GM19351 (cell line): ENCODE measurements around the gene RALGPS2.
A peak's percentile ranks its signal among the peaks of the same experiment; 100 is the strongest.

Experiments used
- ATAC-seq: cut with Tn5 transposase; IDR thresholded peaks from one replicate; pipeline ENCODE4 v1.9.1; 2021; ENCODE audit warnings: mild to moderate bottlenecking, moderate library complexity; ENCODE audit not compliant: unreplicated experiment

Gene RALGPS2

DNA sequence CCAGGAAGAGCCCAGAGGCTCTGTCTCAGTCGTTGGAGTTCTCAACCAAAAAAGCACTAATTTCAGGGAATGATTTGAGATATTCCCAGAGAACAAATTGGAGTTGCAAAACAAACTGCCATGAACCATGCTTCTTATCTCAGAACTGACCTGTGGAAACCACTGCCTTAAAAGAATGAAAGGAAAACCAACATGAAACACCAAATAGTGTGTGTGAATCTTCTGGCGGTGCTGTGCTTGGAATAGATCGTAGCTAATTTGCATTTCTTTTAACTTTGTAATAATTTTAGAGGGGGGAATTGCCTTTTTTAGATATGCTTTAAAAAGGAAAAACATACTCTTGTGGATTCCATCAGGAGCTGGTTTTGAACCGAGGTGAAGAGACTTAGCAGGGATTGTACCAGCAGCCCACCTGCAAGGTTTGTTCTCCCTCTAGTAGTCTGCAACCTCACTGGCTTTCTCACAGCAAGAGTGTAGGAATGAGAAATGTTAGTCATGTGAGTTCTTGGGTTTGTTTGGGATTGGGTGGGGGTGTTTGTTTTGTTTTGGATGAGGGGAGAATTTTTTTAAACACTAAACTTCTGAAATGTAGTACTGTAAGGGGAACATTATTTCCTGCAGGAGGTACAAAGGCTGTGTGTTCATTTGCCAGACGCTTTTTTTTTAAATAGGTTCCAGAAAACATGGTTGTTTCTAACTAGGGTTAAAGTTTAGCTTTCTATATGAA, 191.6 kb downstream of the RALGPS2 start:
- no peak for ATAC-seq

DNA sequence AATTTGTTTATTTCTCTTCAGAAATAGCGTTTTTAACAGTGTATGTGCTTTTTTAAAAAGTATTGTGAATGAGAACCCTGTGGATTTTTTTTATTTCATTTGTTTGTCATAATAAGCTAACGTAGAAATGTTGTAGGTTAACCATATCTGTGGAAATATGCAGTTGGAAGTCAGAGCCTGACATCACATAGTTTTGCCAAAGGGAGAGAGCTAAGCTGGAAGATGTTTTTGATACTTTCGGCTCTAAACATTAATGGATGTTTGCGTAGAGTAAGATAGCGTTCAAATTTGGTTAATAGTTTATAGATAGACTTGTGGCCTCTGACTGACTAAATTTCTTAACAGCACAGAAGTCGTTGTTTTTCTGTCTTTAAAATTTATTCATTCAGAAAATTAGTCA, 193.3 kb downstream of the RALGPS2 start:
- ATAC-seq = no peak

DNA sequence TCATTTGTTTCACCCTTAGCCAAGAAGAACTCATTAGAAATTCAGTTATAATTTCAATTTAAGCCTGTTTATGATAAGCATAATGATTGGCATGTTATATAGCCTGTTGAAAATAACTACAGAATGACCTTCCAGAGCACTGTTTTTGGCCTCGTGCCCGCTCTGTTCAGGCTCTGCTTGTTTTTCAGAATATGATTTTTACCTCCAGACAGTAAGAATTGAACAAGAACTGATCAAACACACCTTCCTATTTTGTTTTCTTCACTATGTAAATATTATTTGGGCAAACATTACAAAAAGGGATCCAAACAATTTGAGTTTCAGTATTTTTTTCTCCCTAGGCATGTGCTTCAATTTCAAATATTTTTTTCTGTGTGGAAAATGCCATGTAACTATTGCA, 193.9 kb downstream of the RALGPS2 start:
- no peak for ATAC-seq

GRCh38 chr1:178919581-178919980, 194.5 kb downstream of the RALGPS2 start:
- ATAC-seq = no peak

DNA sequence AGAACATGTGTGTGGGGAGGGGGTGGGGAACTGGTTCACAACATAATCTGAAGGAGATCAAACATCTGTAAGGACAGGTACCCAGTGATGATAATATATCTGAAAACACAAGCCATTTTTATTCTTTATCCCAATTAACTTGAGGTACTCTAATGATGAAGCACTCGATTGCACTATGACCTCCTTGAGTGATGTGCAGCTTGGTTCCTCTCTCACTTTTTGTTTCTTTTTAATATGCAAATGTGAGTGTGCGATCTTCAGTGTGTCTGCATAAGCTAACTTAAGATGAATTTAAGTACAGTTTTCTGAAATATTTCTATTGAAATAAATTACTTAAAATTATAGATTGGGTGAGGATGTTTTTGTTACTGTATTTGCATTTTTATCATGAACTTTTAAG, 196.5 kb downstream of the RALGPS2 start:
- peak; percentile 84 for ATAC-seq

- ATAC-seq = no peak
These were observed 198.5 kb downstream of the RALGPS2 start for GRCh38 chr1:178923512-178923911.

DNA sequence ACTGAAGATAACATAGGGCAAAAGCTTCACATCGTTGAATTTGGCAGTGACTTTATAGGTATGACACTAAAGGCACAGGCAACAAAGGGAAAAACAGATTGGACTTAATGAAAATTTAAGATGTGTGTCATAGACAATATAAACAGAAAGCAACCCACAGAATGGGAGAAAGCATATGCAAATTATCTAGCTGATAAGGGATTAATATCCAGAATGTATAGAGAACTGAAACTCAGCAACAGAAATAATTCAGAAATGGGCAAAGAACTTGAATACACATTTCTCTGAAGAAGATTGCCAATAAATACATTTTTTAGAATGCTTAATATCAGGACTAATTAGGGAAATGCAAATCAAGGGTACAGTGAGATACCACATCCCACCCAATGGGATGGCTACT, 201.0 kb downstream of the RALGPS2 start:
- no peak for ATAC-seq

DNA sequence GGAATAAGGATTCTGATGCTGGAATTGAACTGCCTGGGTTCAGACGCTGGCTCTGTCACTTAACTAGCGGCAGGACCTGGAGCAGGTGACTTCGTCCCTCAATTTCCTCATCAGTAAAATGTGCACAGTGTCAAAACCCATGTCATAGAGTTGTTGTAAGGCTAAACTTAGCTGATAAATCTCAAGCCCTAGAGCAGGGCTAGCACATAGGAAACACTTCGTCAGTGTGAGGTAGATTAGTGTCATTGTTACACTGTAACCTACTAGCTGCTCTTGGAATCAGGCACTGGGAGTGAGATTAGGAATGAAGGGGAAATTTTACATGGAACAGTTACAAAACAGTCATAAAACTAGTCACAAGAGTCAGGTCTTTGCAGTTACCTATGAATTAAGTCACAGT, 202.0 kb downstream of the RALGPS2 start:
- no peak for ATAC-seq

DNA sequence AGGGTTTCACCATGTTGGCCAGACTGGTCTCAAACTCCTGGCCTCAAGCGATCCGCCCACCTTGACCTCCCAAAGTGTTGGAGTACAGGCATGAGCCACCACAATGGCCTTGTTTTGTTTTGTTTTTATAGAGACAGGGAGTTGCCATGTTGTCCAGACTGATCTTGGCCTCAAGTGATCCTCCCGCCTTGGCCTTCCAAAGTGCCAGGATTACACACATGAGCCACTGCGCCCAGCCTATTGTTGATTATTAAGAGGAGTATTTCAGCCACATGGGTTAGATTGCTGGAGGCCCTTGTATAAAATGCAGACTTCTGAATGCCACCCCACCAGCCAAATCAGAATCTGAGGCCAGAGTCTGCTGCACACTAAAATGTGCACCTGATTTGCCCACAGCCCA, 203.0 kb downstream of the RALGPS2 start:
- no peak for ATAC-seq

GRCh38 chr1:178928976-178929375, 203.9 kb downstream of the RALGPS2 start:
- ATAC-seq = no peak

DNA sequence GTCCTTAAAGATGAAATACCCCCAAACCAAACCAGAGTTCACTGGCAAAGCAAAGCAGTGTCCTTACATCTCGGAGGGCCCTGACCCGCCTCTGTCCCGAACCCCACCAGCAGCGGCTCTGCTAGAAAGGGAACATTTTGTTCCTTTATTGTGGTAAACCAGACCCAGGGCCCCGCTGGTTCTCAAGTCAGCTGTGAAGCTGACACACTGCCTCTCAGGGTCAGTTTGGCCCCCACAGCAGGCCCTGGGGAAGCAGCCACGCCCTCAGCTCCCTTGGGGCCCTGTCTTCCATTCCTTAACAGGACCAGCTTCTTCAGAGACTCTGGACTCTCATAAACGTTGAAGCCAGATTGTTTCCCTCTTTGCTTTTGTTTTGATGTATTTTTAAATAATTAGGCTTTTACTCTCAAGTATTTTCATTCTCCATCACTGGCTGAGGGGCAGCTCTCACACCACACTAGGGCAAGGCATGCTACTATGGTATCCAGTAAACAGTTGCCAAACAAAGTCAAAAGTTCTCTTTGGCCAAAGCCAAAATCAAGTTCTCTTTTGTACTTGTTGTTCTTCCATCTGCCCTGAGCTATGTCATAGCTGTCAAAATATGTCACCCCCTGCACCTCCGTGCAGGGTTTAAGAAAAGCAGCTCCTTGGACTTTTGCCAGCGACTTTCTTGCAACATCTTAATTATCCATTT, 207.0 kb downstream of the RALGPS2 start:
- no peak for ATAC-seq

DNA sequence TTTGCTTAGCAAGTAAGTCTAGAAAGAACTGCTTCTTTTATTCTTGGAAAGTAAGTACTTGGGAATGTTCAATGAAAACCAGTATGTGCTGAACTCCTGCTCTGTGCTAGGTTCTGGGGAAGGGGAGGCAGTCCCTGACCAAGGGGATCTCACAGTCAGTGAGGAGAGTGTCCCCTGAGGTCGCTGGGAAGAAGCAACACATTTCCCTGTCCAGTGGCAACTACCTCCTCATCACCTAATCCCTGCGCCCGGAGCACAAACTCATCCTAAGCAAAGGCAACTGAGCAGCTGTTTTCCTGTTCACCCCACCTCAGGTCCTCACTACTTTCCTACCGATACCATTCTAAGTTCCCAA, 207.5 kb downstream of the RALGPS2 start:
- ATAC-seq = no peak

- no peak for ATAC-seq
These were observed 208.1 kb downstream of the RALGPS2 start for GRCh38 chr1:178933105-178933561.

DNA sequence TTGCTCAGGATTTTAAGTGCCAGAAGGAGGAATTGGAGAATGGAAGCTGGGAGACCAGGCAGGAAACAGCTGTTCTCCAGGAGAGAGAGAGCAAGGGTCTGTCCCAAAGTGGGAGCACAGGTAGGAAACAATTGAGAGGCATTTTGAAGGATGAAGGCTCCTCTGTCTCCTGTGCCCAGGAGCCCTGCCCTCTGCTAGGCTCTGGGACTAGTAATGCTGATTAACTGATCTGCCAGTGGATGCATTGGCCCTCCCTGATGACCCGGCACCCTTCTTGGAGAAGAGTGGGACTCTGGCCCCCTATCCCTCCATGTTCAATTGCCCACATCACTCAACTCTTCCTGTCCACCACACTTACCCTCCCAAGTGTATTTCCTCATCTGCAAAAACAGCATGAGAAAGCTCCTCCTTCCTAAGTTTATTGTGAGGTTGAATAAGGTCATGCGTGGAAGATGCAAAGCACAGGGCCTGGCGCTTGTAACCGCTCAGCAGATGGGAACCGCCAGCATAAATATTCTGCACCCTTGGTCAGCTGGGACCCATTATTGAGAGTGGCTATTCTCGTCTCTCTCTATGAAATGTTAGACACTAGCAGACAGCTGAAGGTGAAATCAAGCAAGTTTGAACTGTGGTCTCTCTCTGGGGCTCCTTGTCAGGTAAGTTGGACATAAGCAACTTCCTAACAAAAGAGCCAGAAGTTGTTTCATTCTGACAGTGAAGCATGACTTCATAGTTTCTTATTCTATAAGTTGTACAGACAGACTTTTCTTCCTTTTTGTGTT, 208.9 kb downstream of the RALGPS2 start:
- peak; percentile 62 for ATAC-seq

GRCh38 chr1:178934546-178934945, 209.5 kb downstream of the RALGPS2 start:
- peak; percentile 45 for ATAC-seq

DNA sequence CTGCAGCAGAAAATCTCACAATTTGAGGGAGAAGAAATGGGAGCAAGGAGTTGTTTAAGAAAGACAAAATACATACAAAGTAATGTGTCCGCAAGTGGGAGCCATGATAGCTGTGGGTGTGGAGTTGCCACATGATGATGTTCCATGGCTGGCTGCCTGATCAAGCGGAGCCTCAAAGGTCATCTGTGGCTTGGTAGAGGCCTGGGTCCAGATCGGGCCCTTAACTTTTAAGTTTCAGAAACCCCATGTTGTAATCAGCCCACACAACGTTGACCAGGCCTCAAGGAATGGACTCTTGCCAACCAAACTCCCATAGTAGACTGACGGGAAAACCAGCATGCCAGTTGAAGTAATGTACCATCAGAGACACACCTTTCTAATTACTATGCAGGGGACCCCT, 210.6 kb downstream of the RALGPS2 start:
- ATAC-seq = no peak

DNA sequence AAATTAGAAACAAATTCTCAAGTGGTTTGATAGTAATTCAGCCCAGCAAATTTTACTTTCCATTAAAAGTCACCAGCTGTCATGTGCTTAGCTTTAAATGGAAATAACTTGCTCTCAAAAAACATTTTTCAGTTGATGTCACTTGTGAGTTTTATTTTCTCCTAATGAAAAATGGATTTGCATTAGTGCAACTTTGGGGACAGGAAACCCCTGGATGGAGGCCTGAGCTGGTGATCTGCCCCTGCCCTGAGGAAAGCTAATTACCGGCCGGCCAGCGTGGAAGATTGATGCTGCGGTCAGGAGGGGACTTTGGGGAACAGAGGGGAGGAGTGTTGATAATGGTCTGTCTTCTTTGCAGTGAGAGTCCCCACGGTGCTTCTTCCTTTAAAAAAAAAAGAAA, 212.7 kb downstream of the RALGPS2 start:
- ATAC-seq = no peak

- ATAC-seq = no peak
These were observed 213.3 kb downstream of the RALGPS2 start for GRCh38 chr1:178938101-178938958.

GRCh38 chr1:178938959-178939317, 213.9 kb downstream of the RALGPS2 start:
- no peak for ATAC-seq

- no peak for ATAC-seq
These were observed 214.5 kb downstream of the RALGPS2 start for GRCh38 chr1:178939338-178940067.
